Parathyroid adenoma (tissue), 2 donors: ENCODE results near the gene MUC20.
"Not testable (repeated sequence)": the region's sequence is repeated elsewhere in the genome, so short reads cannot be mapped to it uniquely, and the experiment has no call there.

ENCODE experiments used
- H2AFZ ChIP-seq: fragments of 300-600 bp; sonication (generic); one replicate; pipeline ENCODE4 v1.7.0; 2017; ENCODE audit warnings: antibody characterized with exemption, mild to moderate bottlenecking
- H3K27ac ChIP-seq: fragments of 300-600 bp; sonication (generic); one replicate; pipeline ENCODE4 v1.7.0; 2017
- H3K27me3 ChIP-seq: fragments of 300-600 bp; sonication (generic); one replicate; pipeline ENCODE4 v1.7.0; 2017; ENCODE audit warnings: low read length; ENCODE audit not compliant: control insufficient read depth, insufficient read depth
- H3K36me3 ChIP-seq: fragments of 300-600 bp; sonication (generic); one replicate; pipeline ENCODE4 v1.7.0; 2017; ENCODE audit warnings: low read length; ENCODE audit not compliant: control insufficient read depth, insufficient read depth
- H3K4me1 ChIP-seq: fragments of 300-600 bp; sonication (generic); one replicate; pipeline ENCODE4 v1.7.0; 2017; ENCODE audit warnings: control low read depth
- H3K4me2 ChIP-seq: fragments of 300-600 bp; sonication (generic); one replicate; pipeline ENCODE4 v1.7.0; 2017; ENCODE audit warnings: low read length
- H3K4me3 ChIP-seq: fragments of 300-600 bp; sonication (generic); one replicate; pipeline ENCODE4 v1.7.0; 2017; ENCODE audit warnings: low read depth, low read length
- H3K79me2 ChIP-seq: fragments of 300-600 bp; sonication (generic); one replicate; pipeline ENCODE4 v1.7.0; 2017; ENCODE audit warnings: control low read depth
- H3K9ac ChIP-seq: fragments of 300-600 bp; sonication (generic); one replicate; pipeline ENCODE4 v1.7.0; 2017; ENCODE audit warnings: mild to moderate bottlenecking
- H3K9me3 ChIP-seq: fragments of 300-600 bp; sonication (generic); one replicate; pipeline ENCODE4 v1.7.0; 2017; ENCODE audit warnings: low read length; ENCODE audit not compliant: control insufficient read depth
- TF ChIP-seq, protein P1 (sequence below): fragments of 300-600 bp; sonication (generic); IDR thresholded peaks from one replicate; pipeline ENCODE4 v1.7.0; 2017; ENCODE audit warnings: antibody characterized with exemption, mild to moderate bottlenecking
- donor health status: primary hyperparathyroidism.

MUC20 gene

DNA sequence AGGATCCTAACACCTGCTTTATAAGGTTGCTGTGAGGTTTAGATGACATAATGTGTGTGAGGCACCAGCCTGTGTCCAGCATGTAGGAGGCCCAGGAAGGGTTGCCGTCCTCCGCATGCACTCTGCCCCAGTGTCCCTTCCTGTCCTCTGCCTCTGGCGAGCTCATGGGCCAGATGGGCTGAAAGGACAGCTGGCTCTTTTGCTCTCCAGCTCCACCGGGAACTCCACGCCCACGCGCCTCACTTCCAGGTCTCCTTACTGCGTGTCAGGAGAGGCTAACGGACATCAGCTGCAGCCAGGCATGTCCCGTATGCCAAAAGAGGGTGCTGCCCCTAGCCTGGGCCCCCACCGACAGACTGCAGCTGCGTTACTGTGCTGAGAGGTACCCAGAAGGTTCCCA lies 12.2 kb downstream of the MUC20 start:
- TF ChIP-seq, protein P1, sequence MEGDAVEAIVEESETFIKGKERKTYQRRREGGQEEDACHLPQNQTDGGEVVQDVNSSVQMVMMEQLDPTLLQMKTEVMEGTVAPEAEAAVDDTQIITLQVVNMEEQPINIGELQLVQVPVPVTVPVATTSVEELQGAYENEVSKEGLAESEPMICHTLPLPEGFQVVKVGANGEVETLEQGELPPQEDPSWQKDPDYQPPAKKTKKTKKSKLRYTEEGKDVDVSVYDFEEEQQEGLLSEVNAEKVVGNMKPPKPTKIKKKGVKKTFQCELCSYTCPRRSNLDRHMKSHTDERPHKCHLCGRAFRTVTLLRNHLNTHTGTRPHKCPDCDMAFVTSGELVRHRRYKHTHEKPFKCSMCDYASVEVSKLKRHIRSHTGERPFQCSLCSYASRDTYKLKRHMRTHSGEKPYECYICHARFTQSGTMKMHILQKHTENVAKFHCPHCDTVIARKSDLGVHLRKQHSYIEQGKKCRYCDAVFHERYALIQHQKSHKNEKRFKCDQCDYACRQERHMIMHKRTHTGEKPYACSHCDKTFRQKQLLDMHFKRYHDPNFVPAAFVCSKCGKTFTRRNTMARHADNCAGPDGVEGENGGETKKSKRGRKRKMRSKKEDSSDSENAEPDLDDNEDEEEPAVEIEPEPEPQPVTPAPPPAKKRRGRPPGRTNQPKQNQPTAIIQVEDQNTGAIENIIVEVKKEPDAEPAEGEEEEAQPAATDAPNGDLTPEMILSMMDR, result no peak
- Histone ChIP-seq H3K27me3 (no peaks in the 10 kb centered on the region), H3K4me1 (no peaks in the 10 kb centered on the region), H3K4me2 (no peak overlapping the region), H3K79me2 (no peaks in the 10 kb centered on the region), H3K4me3 (no peak overlapping the region), H3K9me3 (no peaks in the 10 kb centered on the region), H3K36me3 (no peaks in the 10 kb centered on the region), H3K9ac (no peak overlapping the region), H3K27ac (no peak overlapping the region), H2AFZ (no peak overlapping the region)

DNA sequence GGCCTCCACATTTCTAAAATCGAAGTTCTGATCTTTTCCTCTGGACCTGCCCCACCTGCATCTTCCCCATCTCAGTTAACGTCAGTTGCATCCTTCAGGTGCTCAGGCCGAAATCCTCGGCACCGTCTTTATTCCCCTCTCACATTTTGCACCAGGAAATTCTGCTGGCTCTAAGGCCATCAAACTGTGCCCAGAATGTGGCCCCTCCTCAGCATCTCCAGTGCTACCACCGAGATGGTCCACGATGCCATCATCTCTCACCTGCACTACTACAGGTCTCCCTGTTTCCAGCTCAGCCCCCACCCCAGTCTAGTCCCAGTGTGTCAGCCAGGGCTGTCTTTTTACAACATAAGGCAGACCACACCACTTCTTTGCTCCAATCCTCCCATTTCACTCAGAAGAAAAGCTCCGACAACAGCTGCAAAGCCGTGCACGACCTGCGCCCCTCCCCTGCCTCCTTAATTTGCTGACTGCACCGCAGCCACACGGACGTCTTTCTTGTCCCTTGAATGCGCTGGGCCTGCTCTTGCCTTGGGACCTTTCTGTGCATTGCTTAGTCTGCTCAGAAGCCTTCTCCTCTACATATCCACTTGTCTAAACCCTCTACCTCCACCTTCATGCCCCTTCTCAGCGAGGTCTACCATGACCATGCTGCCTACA lies 14.4 kb downstream of the MUC20 start:
- Histone ChIP-seq H2AFZ (no peak overlapping the region), H3K4me1 (no peaks in the 10 kb centered on the region), H3K27me3 (no peaks in the 10 kb centered on the region), H3K27ac (no peak overlapping the region), H3K9me3 (no peaks in the 10 kb centered on the region), H3K9ac (no peak overlapping the region), H3K4me3 (no peak overlapping the region), H3K36me3 (no peaks in the 10 kb centered on the region), H3K4me2 (no peak overlapping the region), H3K79me2 (no peaks in the 10 kb centered on the region)
- TF ChIP-seq, protein P1, result no peak

DNA sequence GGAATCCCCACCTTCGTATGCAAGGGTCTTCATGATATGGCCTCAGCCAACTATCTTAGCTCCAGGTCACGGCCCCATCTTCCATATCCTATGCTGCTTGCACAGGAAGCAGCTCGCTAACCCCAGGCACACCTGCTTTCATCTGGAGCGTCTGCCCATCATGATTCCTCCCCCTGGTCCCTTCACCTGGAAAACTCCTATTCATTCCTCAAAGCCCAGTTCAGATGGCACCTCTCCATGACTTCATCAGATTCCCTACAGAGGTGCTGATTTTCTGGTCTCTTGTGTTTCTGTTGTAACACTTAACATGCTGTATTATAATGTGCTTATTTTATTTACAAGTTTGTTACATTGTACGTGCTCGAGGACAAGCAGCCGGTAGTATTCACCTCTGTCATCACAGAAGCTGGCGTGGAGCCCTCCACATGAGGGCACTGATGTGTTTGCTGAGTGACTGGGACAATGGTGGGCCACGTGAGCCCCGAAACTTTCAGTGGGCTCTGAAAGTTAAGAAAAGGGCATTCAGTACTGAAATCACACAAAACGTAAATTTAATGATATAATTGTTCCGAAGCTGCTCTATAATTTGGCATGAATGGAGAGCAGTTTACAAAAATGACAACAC lies 16.2 kb downstream of the MUC20 start:
- TF ChIP-seq, protein P1, result no peak
- H3K4me3 ChIP-seq, result no peak overlapping the region
- no peak overlapping the region for H3K27ac ChIP-seq
- H2AFZ ChIP-seq, result no peak overlapping the region
- H3K4me2 ChIP-seq, result no peak overlapping the region
- no peak overlapping the region for H3K9ac ChIP-seq
- H3K9me3 ChIP-seq, result no peaks in the 10 kb centered on the region
- H3K4me1 ChIP-seq, result no peaks in the 10 kb centered on the region
- H3K27me3 ChIP-seq, result no peaks in the 10 kb centered on the region
- H3K79me2 ChIP-seq, result no peaks in the 10 kb centered on the region
- H3K36me3 ChIP-seq, result no peaks in the 10 kb centered on the region

DNA sequence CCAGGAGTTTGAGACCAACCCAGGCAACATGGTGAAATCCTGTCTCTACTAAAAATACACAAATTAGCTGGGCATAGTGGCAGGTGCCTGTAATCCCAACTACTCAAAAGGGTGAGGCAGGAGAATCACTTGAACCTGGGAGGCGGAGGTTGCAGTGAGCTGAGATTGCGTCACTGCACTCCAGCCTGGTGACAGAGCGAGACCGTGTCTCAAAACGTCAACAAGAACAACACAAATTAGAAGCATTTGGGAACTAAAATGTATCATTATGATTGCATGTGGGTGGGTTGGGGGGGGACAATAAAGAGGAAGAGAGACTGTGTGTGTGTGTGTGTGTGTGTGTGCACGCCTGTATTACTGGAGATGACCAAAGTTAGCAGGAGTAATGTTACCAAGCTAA lies 17.0 kb downstream of the MUC20 start:
- H3K9me3 ChIP-seq, H3K79me2 ChIP-seq, H3K4me3 ChIP-seq, H3K9ac ChIP-seq, H2AFZ ChIP-seq, H3K36me3 ChIP-seq, H3K27me3 ChIP-seq, H3K4me2 ChIP-seq, H3K4me1 ChIP-seq, H3K27ac ChIP-seq: not testable (repeated sequence)

DNA sequence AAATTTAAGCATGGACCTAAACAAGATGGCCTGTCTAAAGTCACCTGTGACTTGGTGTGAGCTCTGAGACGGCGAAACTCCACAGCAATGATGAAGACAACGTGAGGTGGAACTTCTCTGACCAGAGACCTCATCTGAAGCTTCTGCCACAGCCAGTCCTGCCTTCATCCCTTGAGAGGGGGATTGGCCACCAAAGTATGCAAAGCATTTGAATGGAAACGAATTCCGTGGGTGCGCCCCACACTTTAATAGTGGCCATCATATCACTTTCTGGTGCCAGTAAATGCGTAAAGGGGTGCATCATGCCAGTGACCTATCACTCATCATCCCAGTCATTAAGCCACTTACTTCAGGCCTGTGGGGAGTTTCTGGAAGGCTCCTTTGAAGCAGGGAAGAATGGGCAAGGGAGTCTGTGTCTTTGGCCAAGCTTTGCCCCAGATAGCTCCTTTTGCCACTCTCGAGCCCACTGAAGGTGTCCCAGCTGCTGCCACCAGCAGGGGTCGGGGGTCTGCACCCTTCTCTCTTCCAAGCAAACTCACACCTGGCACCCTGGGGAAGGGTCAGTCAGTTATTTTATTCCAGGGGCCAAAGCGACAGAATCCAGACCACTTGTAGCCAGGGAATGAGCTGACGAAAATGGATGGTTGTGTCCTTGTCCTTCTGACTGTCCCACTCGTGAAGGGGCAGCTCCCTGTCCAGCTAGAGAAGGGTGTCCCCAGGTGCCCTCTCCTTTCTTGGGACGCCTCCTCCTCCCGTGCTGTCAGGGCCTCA lies 17.7 kb downstream of the MUC20 start:
- no peaks in the 10 kb centered on the region for H3K79me2 ChIP-seq
- H3K4me2 ChIP-seq, result no peak overlapping the region
- no peak overlapping the region for H2AFZ ChIP-seq
- H3K4me3 ChIP-seq, result no peak overlapping the region
- H3K4me1 ChIP-seq, result no peaks in the 10 kb centered on the region
- H3K36me3 ChIP-seq, result no peaks in the 10 kb centered on the region
- H3K27ac ChIP-seq, result no peak overlapping the region
- TF ChIP-seq, protein P1, result no peak
- no peaks in the 10 kb centered on the region for H3K9me3 ChIP-seq
- H3K27me3 ChIP-seq, result no peaks in the 10 kb centered on the region
- no peak overlapping the region for H3K9ac ChIP-seq
